GM23338 (cell line): ENCODE data around the gene WSCD2. TPM values are rescaled to one million over a fixed set of nuclear protein-coding genes. Genes with fewer than 3 reads are reported as not detected.

Source experiments
- ATAC-seq: fragments of 200-7000 bp; cut with Tn5 transposase; 3 replicates; pipeline ENCODE4 v1.9.1; 2020
- DNase-seq: peaks from one replicate; pipeline ENCODE4 v3.0.0-alpha.2; 2015; ENCODE audit warnings: low spot score
- H2AFZ ChIP-seq: fragments of 200-600 bp; sonication (generic); 2 replicates; pipeline ENCODE4 v1.8.0; 2016; ENCODE audit warnings: antibody characterized with exemption, mild to moderate bottlenecking, moderate library complexity
- H3F3A ChIP-seq: fragments of 200-600 bp; sonication (generic); replicated peaks from 2 replicates; pipeline ENCODE4 v1.8.0; 2017; ENCODE audit warnings: antibody characterized with exemption, mixed run types, low read depth
- H3K27ac ChIP-seq: fragments of 200-600 bp; sonication (generic); 2 replicates; pipeline ENCODE4 v1.6.1; 2016; ENCODE audit warnings: low read depth
- H3K27me3 ChIP-seq: fragments of 200-600 bp; sonication (generic); 2 replicates; pipeline ENCODE4 v1.8.0; 2016; ENCODE audit warnings: mild to moderate bottlenecking, mixed run types, moderate library complexity; ENCODE audit not compliant: insufficient read depth
- H3K36me3 ChIP-seq: fragments of 200-600 bp; sonication (generic); 2 replicates; pipeline ENCODE4 v1.8.0; 2016; ENCODE audit warnings: mild to moderate bottlenecking; ENCODE audit not compliant: insufficient read depth
- H3K4me1 ChIP-seq: fragments of 200-600 bp; sonication (generic); 2 replicates; pipeline ENCODE4 v1.8.0; 2016; ENCODE audit warnings: mild to moderate bottlenecking, moderate library complexity; ENCODE audit not compliant: insufficient read depth
- H3K4me2 ChIP-seq: fragments of 200-600 bp; sonication (generic); 2 replicates; pipeline ENCODE4 v1.7.1; 2017; ENCODE audit warnings: mixed run types
- H3K4me3 ChIP-seq: fragments of 200-600 bp; sonication (generic); 2 replicates; pipeline ENCODE4 v1.6.1; 2016; ENCODE audit warnings: mixed run types
- H3K79me2 ChIP-seq: fragments of 200-600 bp; sonication (generic); replicated peaks from 2 replicates; pipeline ENCODE4 v1.8.0; 2017; ENCODE audit warnings: mild to moderate bottlenecking; ENCODE audit not compliant: insufficient read depth
- H3K9me2 ChIP-seq: fragments of 200-600 bp; sonication (generic); 2 replicates; pipeline ENCODE4 v1.8.0; 2017; ENCODE audit not compliant: insufficient read depth
- H4K20me1 ChIP-seq: fragments of 200-600 bp; sonication (generic); replicated peaks from 2 replicates; pipeline ENCODE4 v1.8.0; 2017; ENCODE audit warnings: mild to moderate bottlenecking; ENCODE audit not compliant: insufficient read depth
- H3K27ac Mint-ChIP-seq: 2 replicates; pipeline ENCODE4 v1.8.0; 2020; ENCODE audit warnings: inconsistent platforms, mild to moderate bottlenecking, moderate library complexity, mixed read lengths
- H3K27me3 Mint-ChIP-seq: 3 replicates; pipeline ENCODE4 v1.8.0; 2022; ENCODE audit warnings: low read depth, mild to moderate bottlenecking, moderate library complexity, mixed read lengths, inconsistent platforms; ENCODE audit not compliant: insufficient read depth, poor library complexity
- H3K36me3 Mint-ChIP-seq: 3 replicates; pipeline ENCODE4 v1.8.0; 2021; ENCODE audit warnings: low read depth, mild to moderate bottlenecking, inconsistent platforms, moderate library complexity, mixed read lengths
- H3K4me1 Mint-ChIP-seq: 3 replicates; pipeline ENCODE4 v1.8.0; 2020; ENCODE audit warnings: mild to moderate bottlenecking, inconsistent platforms, mixed read lengths
- H3K4me3 Mint-ChIP-seq: 3 replicates; pipeline ENCODE4 v1.8.0; 2021; ENCODE audit warnings: moderate library complexity, mild to moderate bottlenecking, inconsistent platforms, mixed read lengths
- H3K9me3 Mint-ChIP-seq: 3 replicates; pipeline ENCODE4 v1.8.0; 2020; ENCODE audit warnings: moderate library complexity, mild to moderate bottlenecking, inconsistent platforms, mixed read lengths
- CREB1 ChIP-seq: fragments of 250-450 bp; sonication (Bioruptor Pico); IDR thresholded peaks from 2 replicates; pipeline ENCODE4 v1.5.0; 2020; ENCODE audit warnings: low read depth, mild to moderate bottlenecking, moderate library complexity
- EZH2 ChIP-seq: fragments of 200-600 bp; sonication (generic); IDR thresholded peaks from one replicate; pipeline ENCODE4 v1.8.0; 2017; ENCODE audit warnings: antibody characterized with exemption, mild to moderate bottlenecking, low read depth; ENCODE audit not compliant: unreplicated experiment
- EZH2phosphoT487 ChIP-seq: fragments of 200-600 bp; sonication (generic); IDR thresholded peaks from one replicate; pipeline ENCODE4 v1.8.1; 2018; ENCODE audit warnings: antibody characterized with exemption; ENCODE audit not compliant: unreplicated experiment
- STAT1 ChIP-seq: IDR thresholded peaks from one replicate; pipeline ENCODE4 v1.6.1; 2016; ENCODE audit warnings: antibody characterized with exemption; ENCODE audit not compliant: unreplicated experiment
- ZNF331 ChIP-seq: fragments of 250-450 bp; sonication (Bioruptor Pico); IDR thresholded peaks from 2 replicates; pipeline ENCODE4 v1.5.0; 2020; ENCODE audit warnings: low read depth, mild to moderate bottlenecking, moderate library complexity
- ZNF462 ChIP-seq: fragments of 250-450 bp; sonication (Bioruptor Pico); IDR thresholded peaks from 2 replicates; pipeline ENCODE4 v1.5.0; 2020; ENCODE audit warnings: mild to moderate bottlenecking, moderate library complexity
- polyA plus RNA-seq: library from polyadenylated mRNA; unstranded; fragments of >200 nt; fragmentation: Nextera tagmentation; extraction: Ambion mirVana; gene quantifications from 2 replicates; pipeline ENCODE4 v1.2.1, GENCODE V29; 2016
- total RNA-seq: library from RNA; depleted of rRNA; stranded (reverse); fragments of >200 nt; shearing (Covaris generic); gene quantifications from 2 replicates; pipeline ENCODE4 v1.2.3, GENCODE V29; 2014
- TF ChIP-seq, protein P1 (sequence below): IDR thresholded peaks from 2 replicates; pipeline ENCODE4 v1.6.1; 2016; ENCODE audit warnings: antibody characterized with exemption

WSCD2 gene
- total and polyA plus RNA-seq, 2 experiments from 2014 or later: 0.66 to 3.1 TPM

DNA sequence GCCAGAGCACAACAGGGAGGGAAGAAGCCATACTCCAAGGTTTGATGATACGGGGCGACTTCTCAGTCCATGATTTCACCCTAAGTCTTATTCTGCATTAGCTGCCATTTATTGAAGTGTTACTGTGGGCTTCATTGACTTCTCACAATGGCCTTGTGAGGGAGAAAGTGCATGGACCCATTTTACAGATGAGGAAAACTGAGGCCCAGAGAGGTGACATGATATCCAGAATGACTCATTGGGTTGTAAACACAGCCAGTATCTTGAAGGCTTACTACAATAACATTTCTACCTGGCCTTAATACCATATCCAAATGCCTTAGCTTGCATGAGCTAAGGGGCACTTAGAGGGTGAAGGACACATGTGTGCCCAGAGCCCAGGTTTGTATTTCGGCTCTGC lies 109.4 kb downstream of the WSCD2 start (continued):
- TF ChIP-seq ZNF462 (CRISPR knock-in tag) (no peak), EZH2phosphoT487 (no peak)
- TF ChIP-seq, protein P1, sequence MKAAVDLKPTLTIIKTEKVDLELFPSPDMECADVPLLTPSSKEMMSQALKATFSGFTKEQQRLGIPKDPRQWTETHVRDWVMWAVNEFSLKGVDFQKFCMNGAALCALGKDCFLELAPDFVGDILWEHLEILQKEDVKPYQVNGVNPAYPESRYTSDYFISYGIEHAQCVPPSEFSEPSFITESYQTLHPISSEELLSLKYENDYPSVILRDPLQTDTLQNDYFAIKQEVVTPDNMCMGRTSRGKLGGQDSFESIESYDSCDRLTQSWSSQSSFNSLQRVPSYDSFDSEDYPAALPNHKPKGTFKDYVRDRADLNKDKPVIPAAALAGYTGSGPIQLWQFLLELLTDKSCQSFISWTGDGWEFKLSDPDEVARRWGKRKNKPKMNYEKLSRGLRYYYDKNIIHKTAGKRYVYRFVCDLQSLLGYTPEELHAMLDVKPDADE: no peak

DNA sequence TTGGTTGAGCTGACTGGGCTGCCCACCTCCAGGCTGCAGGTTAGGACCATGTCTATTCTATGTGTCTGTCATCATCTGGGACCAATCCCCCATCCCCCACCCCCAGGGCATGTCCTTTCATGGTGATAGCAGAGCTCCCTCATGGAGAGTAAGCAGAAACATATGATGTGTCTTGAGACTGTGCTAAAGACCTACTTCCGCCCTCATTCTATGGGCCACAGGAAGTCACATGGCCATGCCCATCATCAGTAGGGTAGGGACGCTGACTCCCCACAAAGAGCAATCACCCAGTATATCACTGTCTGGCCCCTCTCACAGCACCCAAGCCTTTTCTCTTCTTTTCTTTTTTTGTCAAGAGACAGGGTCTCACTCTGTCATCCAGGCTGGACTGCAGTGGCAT lies 110.3 kb downstream of the WSCD2 start:
- Histone ChIP-seq H4K20me1 (no peaks in the 10 kb centered on the region), H3K79me2 (no peaks in the 10 kb centered on the region), H2AFZ (no peak overlapping the region), H3K4me1 (peaks cover 16% of the 10 kb centered on the region), H3K4me3 (no peak overlapping the region), H3K9me2 (no peaks in the 10 kb centered on the region), H3F3A (no peaks in the 10 kb centered on the region), H3K36me3 (no peaks in the 10 kb centered on the region), H3K27me3 (no peaks in the 10 kb centered on the region), H3K27ac (no peak overlapping the region), H3K4me2 (no peak overlapping the region)
- Mint-ChIP-seq H3K27ac (no peak overlapping the region), H3K36me3 (peaks cover 12% of the 10 kb centered on the region; the same call in 2 of the 3 replicates), H3K4me1 (peaks cover 21% of the 10 kb centered on the region), H3K27me3 (peaks cover 10% of the 10 kb centered on the region), H3K4me3 (no peak overlapping the region), H3K9me3 (peaks cover 17% of the 10 kb centered on the region)
- DNase-seq: no peak
- ATAC-seq: no peak
- TF ChIP-seq EZH2phosphoT487 (no peak), ZNF331 (CRISPR knock-in tag) (no peak), ZNF462 (CRISPR knock-in tag) (no peak), CREB1 (CRISPR knock-in tag) (no peak), EZH2 (no peak), STAT1 (no peak)
- TF ChIP-seq, protein P1: no peak
